CD4-positive, alpha-beta T cell (primary cell): ENCODE measurements around the gene METTL22. TPM values are rescaled to one million over a fixed set of nuclear protein-coding genes. Genes with fewer than 3 reads are reported as not detected.

Source experiments
- ATAC-seq: fragments of 200-7000 bp; cut with Tn5 transposase; one replicate; pipeline ENCODE4 v1.10.0; 2022; ENCODE audit warnings: mild to moderate bottlenecking; ENCODE audit not compliant: poor library complexity
- CTCF ChIA-PET: fragments of 350-600 bp; sonication (Branson Sonifier 250); formaldehyde crosslinking; loops from one replicate; lab custom pipeline; 2021; ENCODE audit warnings: antibody characterized with exemption, inconsistent platforms; lab: Charles Lee
- POLR2A ChIA-PET: fragments of 350-600 bp; sonication (Branson Sonifier 250); formaldehyde crosslinking; loops from one replicate; lab custom pipeline; 2021; ENCODE audit warnings: antibody characterized with exemption, inconsistent platforms; lab: Charles Lee
- DNase-seq, 14 experiments: peaks; one replicate each; pipeline ENCODE4 v3.0.0-alpha.2; 2013 to 2020; ENCODE audit warnings: mixed read lengths in 2 of 14
- H3K27ac ChIP-seq, 2 donors: one replicate each; pipeline versions ENCODE4 v1.5.1 to v1.7.0; 2013; ENCODE audit warnings: low read length in 2 of 2, low read depth in 1 of 2, mild to moderate bottlenecking in 1 of 2
- H3K27me3 ChIP-seq, 2 experiments: 1 replicate in 1 of 2; 2 replicates in 1 of 2; pipeline versions ENCODE4 v1.6.1 to v1.7.0; 2013; ENCODE audit warnings: low read length in 2 of 2, control low read depth in 1 of 2, mild to moderate bottlenecking in 1 of 2, moderate library complexity in 1 of 2; ENCODE audit not compliant: insufficient read depth in 2 of 2, control insufficient read depth in 1 of 2
- H3K36me3 ChIP-seq: one replicate; pipeline ENCODE4 v1.6.1; 2013; ENCODE audit warnings: low read length, control low read depth; ENCODE audit not compliant: insufficient read depth
- H3K4me1 ChIP-seq: one replicate; pipeline ENCODE4 v1.6.1; 2013; ENCODE audit warnings: low read length, control low read depth; ENCODE audit not compliant: insufficient read depth
- H3K4me3 ChIP-seq: one replicate; pipeline ENCODE4 v1.5.1; 2013; ENCODE audit warnings: mild to moderate bottlenecking, low read length, moderate library complexity
- H3K9me3 ChIP-seq, 2 experiments: 1 replicate in 1 of 2; 2 replicates in 1 of 2; pipeline versions ENCODE4 v1.6.1 to v1.7.0; 2013; ENCODE audit warnings: low read length in 2 of 2, mild to moderate bottlenecking in 2 of 2, control low read depth in 1 of 2, moderate library complexity in 1 of 2; ENCODE audit not compliant: control insufficient read depth in 1 of 2, insufficient read depth in 1 of 2
- H3K27ac Mint-ChIP-seq: one replicate; pipeline ENCODE4 v1.8.0; 2020; ENCODE audit warnings: mixed read lengths
- H3K27me3 Mint-ChIP-seq: one replicate; pipeline ENCODE4 v1.8.0; 2021; ENCODE audit warnings: mixed read lengths
- H3K36me3 Mint-ChIP-seq: one replicate; pipeline ENCODE4 v1.8.0; 2021; ENCODE audit warnings: low read depth, mixed read lengths
- H3K4me1 Mint-ChIP-seq: one replicate; pipeline ENCODE4 v1.8.0; 2021; ENCODE audit warnings: low read depth, mixed read lengths
- H3K4me3 Mint-ChIP-seq: one replicate; pipeline ENCODE4 v1.8.0; 2020; ENCODE audit warnings: mild to moderate bottlenecking, mixed read lengths
- H3K9me3 Mint-ChIP-seq: one replicate; pipeline ENCODE4 v1.8.0; 2020; ENCODE audit warnings: mixed read lengths
- CTCF ChIP-seq: fragments of 200-600 bp; IDR thresholded peaks from one replicate; pipeline ENCODE4 v1.8.0; 2022; ENCODE audit warnings: antibody characterized with exemption, mild to moderate bottlenecking
- intact Hi-C, 2 experiments: fragments of 100-400 bp; cut with DNase I in 1 of 2; cut with micrococcal nuclease in 1 of 2; formaldehyde crosslinking; loops; one replicate each; pipeline versions ENCODE4 v1.15.1 to v1.9.0; 2023 to 2025; cut with DNase I, micrococcal nuclease
- total RNA-seq, 174 experiments: library from RNA in 2 of 174; stranded (reverse) in 2 of 174; gene quantifications; one replicate each; pipeline ENCODE4 v1.2.3 and lab custom pipeline; 2021 to 2026

The METTL22 gene
- total RNA-seq, 2 experiments from 2014 or later: 23.2 to 26.5 TPM

- H3K27me3 Mint-ChIP-seq: no peaks in the 10 kb centered on the region
- peaks cover 8% of the 10 kb centered on the region for H3K9me3 Mint-ChIP-seq
- intact Hi-C loops: no loop called here
- H3K27ac Mint-ChIP-seq: no peak overlapping the region
- no peaks in the 10 kb centered on the region for H3K4me1 Mint-ChIP-seq
- no peak for TF ChIP-seq CTCF
- ATAC-seq: no peak
- no peak for DNase-seq
- Histone ChIP-seq H3K9me3 (peaks cover 11 to 20% of the 10 kb centered on the region in 2 experiments), H3K27me3 (no peaks in the 10 kb centered on the region), H3K27ac (no peak overlapping the region), H3K4me1 (no peaks in the 10 kb centered on the region), H3K36me3 (no peaks in the 10 kb centered on the region), H3K4me3 (no peak overlapping the region)
- H3K4me3 Mint-ChIP-seq: no peak overlapping the region
- CTCF ChIA-PET: no interaction called here
- H3K36me3 Mint-ChIP-seq: peaks cover 41% of the 10 kb centered on the region
- POLR2A ChIA-PET: no interaction called here
Observed at GRCh38 chr16:8686879-8687278, 65.4 kb downstream of the METTL22 start.

- Mint-ChIP-seq H3K9me3 (peaks cover 8% of the 10 kb centered on the region), H3K27me3 (no peaks in the 10 kb centered on the region), H3K4me1 (no peaks in the 10 kb centered on the region), H3K4me3 (no peak overlapping the region), H3K27ac (no peak overlapping the region), H3K36me3 (peaks cover 38% of the 10 kb centered on the region)
- TF ChIP-seq CTCF: no peak
- Histone ChIP-seq H3K4me1 (no peaks in the 10 kb centered on the region), H3K36me3 (no peaks in the 10 kb centered on the region), H3K27me3 (no peaks in the 10 kb centered on the region), H3K9me3 (peaks cover 11 to 20% of the 10 kb centered on the region in 2 experiments), H3K27ac (no peak overlapping the region), H3K4me3 (no peak overlapping the region)
- intact Hi-C loops: no loop called here
- ChIA-PET CTCF (no interaction called here), POLR2A (no interaction called here)
- ATAC-seq (no peak), DNase-seq (no peak)
Observed at GRCh38 chr16:8689686-8690085, 68.2 kb downstream of the METTL22 start.

GRCh38 chr16:8691728-8692127 is 70.2 kb downstream of the METTL22 start:
- no peak overlapping the region for H3K27ac ChIP-seq
- Mint-ChIP-seq H3K27ac (no peak overlapping the region), H3K4me3 (no peak overlapping the region), H3K27me3 (no peaks in the 10 kb centered on the region), H3K36me3 (peaks cover 27% of the 10 kb centered on the region), H3K4me1 (no peaks in the 10 kb centered on the region), H3K9me3 (peaks cover 8% of the 10 kb centered on the region)
- ChIA-PET CTCF (no interaction called here), POLR2A (no interaction called here)
- intact Hi-C loops: no loop called here
- H3K9me3 ChIP-seq: peaks cover 11 to 20% of the 10 kb centered on the region in 2 experiments
- no peak for TF ChIP-seq CTCF
- H3K4me3 ChIP-seq: no peak overlapping the region
- H3K4me1 ChIP-seq: no peaks in the 10 kb centered on the region
- no peak for DNase-seq
- no peak for ATAC-seq
- no peaks in the 10 kb centered on the region for H3K27me3 ChIP-seq
- H3K36me3 ChIP-seq: no peaks in the 10 kb centered on the region
